DND-41 (cell line): ENCODE results near the gene BAHCC1.

Source experiments
- ATAC-seq: fragments of 200-7000 bp; cut with Tn5 transposase; 3 replicates; pipeline ENCODE4 v1.9.1; 2021; ENCODE audit warnings: low read depth; ENCODE audit not compliant: insufficient read depth
- DNase-seq: peaks from one replicate; pipeline ENCODE4 v3.0.0-alpha.2; 2020
- H2AFZ ChIP-seq: 2 replicates; pipeline ENCODE4 v1.6.0; 2012; ENCODE audit warnings: low read depth, low read length
- H3K27ac ChIP-seq: 2 replicates; pipeline ENCODE4 v1.5.1; 2012; ENCODE audit warnings: low read length, inconsistent platforms
- H3K27me3 ChIP-seq: fragments of 200-600 bp; sonication (generic); 2 replicates; pipeline ENCODE4 v1.6.0; 2012; ENCODE audit warnings: low read length, mild to moderate bottlenecking, inconsistent platforms; ENCODE audit not compliant: insufficient read depth, poor library complexity
- H3K36me3 ChIP-seq: 2 replicates; pipeline ENCODE4 v1.5.1; 2012; ENCODE audit warnings: low read length, inconsistent platforms; ENCODE audit not compliant: insufficient read depth
- H3K4me1 ChIP-seq: 2 replicates; pipeline ENCODE4 v1.5.1; 2012; ENCODE audit warnings: mild to moderate bottlenecking, low read length; ENCODE audit not compliant: insufficient read depth
- H3K4me2 ChIP-seq: 2 replicates; pipeline ENCODE4 v1.6.0; 2012; ENCODE audit warnings: mild to moderate bottlenecking, moderate library complexity, low read length, inconsistent platforms; ENCODE audit not compliant: insufficient read depth
- H3K4me3 ChIP-seq, 2 experiments: fragments of 200-600 bp in 1 of 2; shearing (Covaris generic) in 1 of 2; 2 replicates each; pipeline ENCODE4 v1.5.1; 2012 to 2016; ENCODE audit warnings: inconsistent platforms in 2 of 2, low read length in 2 of 2, mild to moderate bottlenecking in 2 of 2, low read depth in 1 of 2, moderate library complexity in 1 of 2
- H3K79me2 ChIP-seq: 2 replicates; pipeline ENCODE4 v1.6.0; 2012; ENCODE audit warnings: low read length, inconsistent platforms; ENCODE audit not compliant: insufficient read depth
- H3K9ac ChIP-seq: 2 replicates; pipeline ENCODE4 v1.6.0; 2012; ENCODE audit warnings: low read depth, mild to moderate bottlenecking, inconsistent platforms, low read length, moderate library complexity
- H3K9me3 ChIP-seq: 2 replicates; pipeline ENCODE4 v1.5.1; 2012; ENCODE audit warnings: low read length, moderate library complexity, mild to moderate bottlenecking, inconsistent platforms; ENCODE audit not compliant: insufficient read depth, severe bottlenecking
- H4K20me1 ChIP-seq: 2 replicates; pipeline ENCODE4 v1.6.0; 2012; ENCODE audit warnings: low read length; ENCODE audit not compliant: insufficient read depth
- CTCF ChIP-seq: IDR thresholded peaks from 2 replicates; pipeline ENCODE4 v1.5.1; 2012; ENCODE audit warnings: borderline replicate concordance, low read length, moderate library complexity, mild to moderate bottlenecking; ENCODE audit not compliant: poor library complexity, severe bottlenecking; ENCODE audit errors: extremely low read depth
- EZH2 ChIP-seq: IDR thresholded peaks from 3 replicates; pipeline ENCODE4 v1.6.1; 2012; ENCODE audit warnings: borderline replicate concordance, low read depth, mild to moderate bottlenecking, moderate library complexity, low read length, inconsistent platforms; ENCODE audit not compliant: severe bottlenecking

Gene BAHCC1

GRCh38 chr17:81417879-81418709, 22.8 kb downstream of the BAHCC1 start:
- H3K9me3 ChIP-seq = no peaks in the 10 kb centered on the region
- H3K4me2 ChIP-seq = no peak overlapping the region
- no peaks in the 10 kb centered on the region for H3K27me3 ChIP-seq
- no peak overlapping the region for H3K27ac ChIP-seq
- H3K36me3 ChIP-seq = no peaks in the 10 kb centered on the region
- no peak overlapping the region for H3K4me3 ChIP-seq
- ATAC-seq (no peak), DNase-seq (no peak)
- no peaks in the 10 kb centered on the region for H3K79me2 ChIP-seq
- no peak for TF ChIP-seq EZH2
- no peak for TF ChIP-seq CTCF
- no peaks in the 10 kb centered on the region; the same call in 1 of the 2 replicates for H3K4me1 ChIP-seq
- no peak overlapping the region for H3K9ac ChIP-seq
- peaks cover 24% of the 10 kb centered on the region for H4K20me1 ChIP-seq
- no peak overlapping the region for H2AFZ ChIP-seq

GRCh38 chr17:81418710-81419318, 23.6 kb downstream of the BAHCC1 start:
- no peaks in the 10 kb centered on the region for H3K9me3 ChIP-seq
- H3K4me1 ChIP-seq = no peaks in the 10 kb centered on the region; the same call in 1 of the 2 replicates
- H3K9ac ChIP-seq = no peak overlapping the region
- no peak overlapping the region for H3K4me2 ChIP-seq
- no peaks in the 10 kb centered on the region for H3K36me3 ChIP-seq
- no peaks in the 10 kb centered on the region for H3K79me2 ChIP-seq
- ATAC-seq (no peak), DNase-seq (no peak)
- no peak overlapping the region for H3K4me3 ChIP-seq
- no peak overlapping the region for H2AFZ ChIP-seq
- no peaks in the 10 kb centered on the region for H3K27me3 ChIP-seq
- H4K20me1 ChIP-seq = peaks cover 24% of the 10 kb centered on the region
- TF ChIP-seq EZH2 = no peak
- TF ChIP-seq CTCF = no peak
- H3K27ac ChIP-seq = no peak overlapping the region

GRCh38 chr17:81419319-81419885, 24.1 kb downstream of the BAHCC1 start:
- no peak for DNase-seq
- Histone ChIP-seq H4K20me1 (peaks cover 24% of the 10 kb centered on the region), H2AFZ (no peak overlapping the region), H3K9me3 (no peaks in the 10 kb centered on the region), H3K36me3 (no peaks in the 10 kb centered on the region), H3K4me1 (no peaks in the 10 kb centered on the region; the same call in 1 of the 2 replicates), H3K9ac (no peak overlapping the region), H3K27me3 (no peaks in the 10 kb centered on the region), H3K27ac (no peak overlapping the region), H3K79me2 (no peaks in the 10 kb centered on the region), H3K4me3 (no peak overlapping the region), H3K4me2 (no peak overlapping the region)
- no peak for TF ChIP-seq CTCF
- TF ChIP-seq EZH2 = no peak
- no peak for ATAC-seq
